H1 (cell line): Measurements from ENCODE around the gene TSPAN17.

ENCODE experiments used
- CEBPB ChIP-seq: IDR thresholded peaks from 2 replicates; pipeline ENCODE4 v1.6.1; 2012; ENCODE audit warnings: low read depth, low read length
- EZH2 ChIP-seq: fragments of 200-600 bp; sonication (generic); IDR thresholded peaks from 2 replicates; pipeline ENCODE4 v1.7.1; 2012; ENCODE audit warnings: low read depth, mild to moderate bottlenecking, moderate library complexity, low read length, inconsistent platforms; ENCODE audit not compliant: severe bottlenecking
- FOSL1 ChIP-seq: IDR thresholded peaks from 2 replicates; pipeline ENCODE4 v1.6.1; 2011; ENCODE audit warnings: mild to moderate bottlenecking, low read depth, low read length, moderate library complexity; ENCODE audit not compliant: insufficient read depth
- JUND ChIP-seq: IDR thresholded peaks from 2 replicates; pipeline ENCODE4 v1.6.1; 2011; ENCODE audit warnings: mild to moderate bottlenecking, improper control_type of control experiment, low read length
- KDM1A ChIP-seq: fragments of 200-600, 300-600 bp; sonication (generic); IDR thresholded peaks from 2 replicates; pipeline ENCODE4 v1.7.1; 2016; ENCODE audit warnings: mild to moderate bottlenecking, low read length, borderline replicate concordance
- POLR2A ChIP-seq, 2 experiments: IDR thresholded peaks; 1 replicate in 1 of 2; 2 replicates in 1 of 2; pipeline ENCODE4 v1.6.1; 2011; ENCODE audit warnings: low read depth in 2 of 2, low read length in 2 of 2, mild to moderate bottlenecking in 2 of 2; ENCODE audit errors: control extremely low read depth in 1 of 2
- RFX5 ChIP-seq: IDR thresholded peaks from 2 replicates; pipeline ENCODE4 v1.6.1; 2011; ENCODE audit warnings: low read depth, low read length, improper control_type of control experiment, borderline replicate concordance
- SUZ12 ChIP-seq: fragments of 200-600 bp; sonication (generic); IDR thresholded peaks from 2 replicates; pipeline ENCODE4 v1.6.1; 2012; ENCODE audit warnings: mild to moderate bottlenecking, inconsistent platforms, low read length, moderate library complexity, mixed read lengths
- TAF1 ChIP-seq: IDR thresholded peaks from 2 replicates; pipeline ENCODE4 v1.6.1; 2011; ENCODE audit warnings: mild to moderate bottlenecking, low read depth, low read length
- TF ChIP-seq, protein P1 (sequence below), 3 experiments: IDR thresholded peaks; 1 replicate in 2 of 3; 2 replicates in 1 of 3; pipeline versions ENCODE4 v1.5.1 to v1.6.1; 2011; ENCODE audit warnings: low read length in 3 of 3, mild to moderate bottlenecking in 3 of 3, inconsistent platforms in 2 of 3, low read depth in 1 of 3, moderate library complexity in 1 of 3; ENCODE audit not compliant: insufficient read depth in 1 of 3; ENCODE audit errors: control extremely low read depth in 1 of 3
- TF ChIP-seq, protein P2 (sequence below): IDR thresholded peaks from 2 replicates; pipeline ENCODE4 v1.6.1; 2012; ENCODE audit warnings: inconsistent platforms

DNA sequence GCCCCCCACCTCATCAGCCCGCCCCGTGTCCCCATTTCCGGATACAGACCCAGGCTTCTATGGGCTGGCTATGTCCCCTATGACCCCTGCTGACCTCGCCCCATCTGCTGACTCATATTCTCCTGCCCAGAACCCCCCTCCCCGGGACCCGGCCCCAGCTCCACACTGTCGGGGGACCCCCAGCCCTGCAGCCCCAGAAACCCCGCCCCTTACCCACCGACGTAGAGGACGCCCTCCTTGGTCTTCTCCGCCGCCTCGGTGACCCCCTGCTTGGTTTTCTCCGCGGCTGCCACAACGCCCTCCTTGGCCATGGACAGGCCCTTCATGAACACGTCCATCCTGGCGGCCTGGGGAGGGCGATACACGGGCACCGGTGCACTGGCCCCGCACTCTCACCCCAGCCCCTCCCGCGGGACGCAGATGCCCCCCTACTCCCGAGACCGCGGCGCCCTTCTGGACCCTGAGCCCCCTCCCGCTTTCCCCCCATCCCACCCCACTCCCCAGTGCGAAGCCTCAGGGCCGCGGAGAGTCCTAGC lies 17.9 kb upstream of the TSPAN17 start:
- no peak for TF ChIP-seq FOSL1
- no peak for TF ChIP-seq TAF1
- TF ChIP-seq POLR2A (IDR thresholded peaks at IDR 0.05; ENCODE audit: control extremely low read depth in 1 of 2, low read depth in 2 of 2, low read length in 2 of 2): no peak
- TF ChIP-seq, protein P1, sequence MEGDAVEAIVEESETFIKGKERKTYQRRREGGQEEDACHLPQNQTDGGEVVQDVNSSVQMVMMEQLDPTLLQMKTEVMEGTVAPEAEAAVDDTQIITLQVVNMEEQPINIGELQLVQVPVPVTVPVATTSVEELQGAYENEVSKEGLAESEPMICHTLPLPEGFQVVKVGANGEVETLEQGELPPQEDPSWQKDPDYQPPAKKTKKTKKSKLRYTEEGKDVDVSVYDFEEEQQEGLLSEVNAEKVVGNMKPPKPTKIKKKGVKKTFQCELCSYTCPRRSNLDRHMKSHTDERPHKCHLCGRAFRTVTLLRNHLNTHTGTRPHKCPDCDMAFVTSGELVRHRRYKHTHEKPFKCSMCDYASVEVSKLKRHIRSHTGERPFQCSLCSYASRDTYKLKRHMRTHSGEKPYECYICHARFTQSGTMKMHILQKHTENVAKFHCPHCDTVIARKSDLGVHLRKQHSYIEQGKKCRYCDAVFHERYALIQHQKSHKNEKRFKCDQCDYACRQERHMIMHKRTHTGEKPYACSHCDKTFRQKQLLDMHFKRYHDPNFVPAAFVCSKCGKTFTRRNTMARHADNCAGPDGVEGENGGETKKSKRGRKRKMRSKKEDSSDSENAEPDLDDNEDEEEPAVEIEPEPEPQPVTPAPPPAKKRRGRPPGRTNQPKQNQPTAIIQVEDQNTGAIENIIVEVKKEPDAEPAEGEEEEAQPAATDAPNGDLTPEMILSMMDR (IDR thresholded peaks at IDR 0.05; ENCODE audit: control extremely low read depth in 1 of 3, insufficient read depth in 1 of 3, low read depth in 1 of 3, low read length in 3 of 3): no peak
- TF ChIP-seq RFX5: no peak
- no peak for TF ChIP-seq CEBPB
- TF ChIP-seq JUND: no peak
- no peak for TF ChIP-seq SUZ12
- TF ChIP-seq EZH2: no peak
- no peak for TF ChIP-seq KDM1A
- TF ChIP-seq, protein P2, sequence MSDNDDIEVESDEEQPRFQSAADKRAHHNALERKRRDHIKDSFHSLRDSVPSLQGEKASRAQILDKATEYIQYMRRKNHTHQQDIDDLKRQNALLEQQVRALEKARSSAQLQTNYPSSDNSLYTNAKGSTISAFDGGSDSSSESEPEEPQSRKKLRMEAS: no peak
